KOPT-K1 (cell line): ENCODE results near the gene CCT6B.

Experiments used
- H3K27ac ChIP-seq: fragments of 200-600 bp; sonication (generic); 2 replicates; pipeline ENCODE4 v1.5.1; 2016; ENCODE audit warnings: antibody characterized with exemption, mild to moderate bottlenecking, low read depth, low read length; ENCODE audit not compliant: poor library complexity, severe bottlenecking
- H3K36me3 ChIP-seq: fragments of 200-600 bp; sonication (generic); 2 replicates; pipeline ENCODE4 v1.5.1; 2017; ENCODE audit warnings: antibody characterized with exemption, mild to moderate bottlenecking, low read length, moderate library complexity; ENCODE audit not compliant: insufficient read depth
- H3K9me3 ChIP-seq: fragments of 200-600 bp; sonication (generic); 2 replicates; pipeline ENCODE4 v1.5.1; 2017; ENCODE audit warnings: antibody characterized with exemption, low read length, mild to moderate bottlenecking; ENCODE audit not compliant: insufficient read depth, poor library complexity, severe bottlenecking

Gene CCT6B

GRCh38 chr17:34926661-34927060 is 34.6 kb downstream of the CCT6B start:
- Histone ChIP-seq H3K9me3 (no peaks in the 10 kb centered on the region), H3K27ac (no peak overlapping the region), H3K36me3 (no peaks in the 10 kb centered on the region)

- Histone ChIP-seq H3K27ac (no peak overlapping the region), H3K36me3 (no peaks in the 10 kb centered on the region), H3K9me3 (no peaks in the 10 kb centered on the region)
Observed at GRCh38 chr17:34920676-34921075, 40.6 kb downstream of the CCT6B start.

GRCh38 chr17:34917381-34917780 is 43.9 kb downstream of the CCT6B start:
- Histone ChIP-seq H3K36me3 (no peaks in the 10 kb centered on the region), H3K27ac (no peak overlapping the region), H3K9me3 (no peaks in the 10 kb centered on the region)

- Histone ChIP-seq H3K9me3 (no peaks in the 10 kb centered on the region), H3K36me3 (no peaks in the 10 kb centered on the region), H3K27ac (no peak overlapping the region)
Observed at GRCh38 chr17:34916120-34916519, 45.1 kb downstream of the CCT6B start.

- no peaks in the 10 kb centered on the region for H3K9me3 ChIP-seq
- H3K36me3 ChIP-seq: no peaks in the 10 kb centered on the region
- H3K27ac ChIP-seq: no peak overlapping the region
Observed at GRCh38 chr17:34913001-34913400, 48.3 kb downstream of the CCT6B start.

- H3K27ac ChIP-seq: no peak overlapping the region
- H3K36me3 ChIP-seq: no peaks in the 10 kb centered on the region
- no peaks in the 10 kb centered on the region for H3K9me3 ChIP-seq
Observed at GRCh38 chr17:34909040-34909439, 52.2 kb downstream of the CCT6B start.

- Histone ChIP-seq H3K9me3 (no peaks in the 10 kb centered on the region), H3K27ac (no peak overlapping the region), H3K36me3 (no peaks in the 10 kb centered on the region)
Observed at GRCh38 chr17:34902831-34903547, 58.3 kb downstream of the CCT6B start.

- no peak overlapping the region for H3K27ac ChIP-seq
- H3K36me3 ChIP-seq: no peaks in the 10 kb centered on the region
Observed at GRCh38 chr17:34899643-34900291, 61.5 kb downstream of the CCT6B start.

GRCh38 chr17:34895383-34895782 is 65.9 kb downstream of the CCT6B start:
- no peaks in the 10 kb centered on the region for H3K9me3 ChIP-seq
- no peaks in the 10 kb centered on the region for H3K36me3 ChIP-seq
- no peak overlapping the region for H3K27ac ChIP-seq

More at GRCh38 chr17:34899643-34900291, 61.5 kb downstream of the CCT6B start:
- no peaks in the 10 kb centered on the region for H3K9me3 ChIP-seq

- no peaks in the 10 kb centered on the region for H3K36me3 ChIP-seq
- no peak overlapping the region for H3K27ac ChIP-seq
- no peaks in the 10 kb centered on the region for H3K9me3 ChIP-seq
Observed at GRCh38 chr17:34894964-34895363, 66.3 kb downstream of the CCT6B start.

GRCh38 chr17:34892461-34893249 is 68.6 kb downstream of the CCT6B start:
- H3K9me3 ChIP-seq: no peaks in the 10 kb centered on the region
- no peak overlapping the region for H3K27ac ChIP-seq
- no peaks in the 10 kb centered on the region for H3K36me3 ChIP-seq

- Histone ChIP-seq H3K27ac (no peak overlapping the region), H3K9me3 (no peaks in the 10 kb centered on the region), H3K36me3 (no peaks in the 10 kb centered on the region)
Observed at GRCh38 chr17:34886831-34887230, 74.4 kb downstream of the CCT6B start.

- H3K9me3 ChIP-seq: peaks cover 4% of the 10 kb centered on the region
- H3K27ac ChIP-seq: no peak overlapping the region
- no peaks in the 10 kb centered on the region for H3K36me3 ChIP-seq
Observed at GRCh38 chr17:34885076-34885475, 76.2 kb downstream of the CCT6B start.

- Histone ChIP-seq H3K9me3 (peaks cover 7% of the 10 kb centered on the region), H3K27ac (no peak overlapping the region), H3K36me3 (no peaks in the 10 kb centered on the region)
Observed at GRCh38 chr17:34884597-34884996, 76.7 kb downstream of the CCT6B start.
